ENCODE data around the gene WDPCP.
A peak's percentile ranks its signal among the peaks of the same experiment; 100 is the strongest.
"Not testable (repeated sequence)": the region's sequence is repeated elsewhere in the genome, so short reads cannot be mapped to it uniquely, and the experiment has no call there.

The WDPCP gene

GRCh38 chr2:63588385-63589147 is at the start of gene WDPCP, which contains the start of gene MDH1:
Gene WDPCP, minus strand, starts transcription at chr2:63588477. Its CDS starts 206 bp downstream, at chr2:63588271.
Gene MDH1, plus strand, starts transcription at chr2:63588963. Its CDS starts 81 bp downstream, at chr2:63589044.
- DNase-seq (ENCODE audit: low read depth): peak; percentile 100
- TF ChIP-seq CTCF (IDR thresholded peaks at IDR 0.05; ENCODE audit: control insufficient read depth, insufficient read depth, low read depth, low read length, missing control alignments): no peak
- H3K4me3 ChIP-seq (ENCODE audit: control insufficient read depth, low read depth, low read length): peak within 1 kb of the TSS; percentile 69

GRCh38 chr2:63632382-63632781 is 44.1 kb upstream of the WDPCP start:
- DNase-seq (ENCODE audit: low read depth): no peak
- no peak overlapping the region for H3K4me3 ChIP-seq (ENCODE audit: control insufficient read depth, low read depth, low read length)
- no peak for TF ChIP-seq CTCF (IDR thresholded peaks at IDR 0.05; ENCODE audit: control insufficient read depth, insufficient read depth, low read depth, low read length, missing control alignments)

- TF ChIP-seq CTCF (IDR thresholded peaks at IDR 0.05; ENCODE audit: control insufficient read depth, insufficient read depth, low read depth, low read length, missing control alignments): no peak
- no peak overlapping the region for H3K4me3 ChIP-seq (ENCODE audit: control insufficient read depth, low read depth, low read length)
- DNase-seq (ENCODE audit: low read depth): no peak
Observed at GRCh38 chr2:63631501-63631900, 43.2 kb upstream of the WDPCP start.

- no peak overlapping the region for H3K4me3 ChIP-seq (ENCODE audit: control insufficient read depth, low read depth, low read length)
Observed at GRCh38 chr2:63628403-63628942, 40.2 kb upstream of the WDPCP start.

GRCh38 chr2:63627866-63628265 is 39.6 kb upstream of the WDPCP start:
- no peak overlapping the region for H3K4me3 ChIP-seq (ENCODE audit: control insufficient read depth, low read depth, low read length)
- no peak for TF ChIP-seq CTCF (IDR thresholded peaks at IDR 0.05; ENCODE audit: control insufficient read depth, insufficient read depth, low read depth, low read length, missing control alignments)
- no peak for DNase-seq (ENCODE audit: low read depth)

More at GRCh38 chr2:63628403-63628942, 40.2 kb upstream of the WDPCP start:
- no peak for DNase-seq (ENCODE audit: low read depth)
- TF ChIP-seq CTCF (IDR thresholded peaks at IDR 0.05; ENCODE audit: control insufficient read depth, insufficient read depth, low read depth, low read length, missing control alignments): no peak

GRCh38 chr2:63623763-63624162 is 35.5 kb upstream of the WDPCP start:
- DNase-seq (ENCODE audit: low read depth); H3K4me3 ChIP-seq (ENCODE audit: control insufficient read depth, low read depth, low read length): not testable (repeated sequence)

- no peak overlapping the region for H3K4me3 ChIP-seq (ENCODE audit: control insufficient read depth, low read depth, low read length)
- DNase-seq (ENCODE audit: low read depth): no peak
- no peak for TF ChIP-seq CTCF (IDR thresholded peaks at IDR 0.05; ENCODE audit: control insufficient read depth, insufficient read depth, low read depth, low read length, missing control alignments)
Observed at GRCh38 chr2:63622751-63623150, 34.5 kb upstream of the WDPCP start.
